HepG2 (cell line): Measurements from ENCODE around the gene GNAI2.

Source experiments
- ARID4A ChIP-seq: sonication (generic); formaldehyde crosslinking; IDR thresholded peaks from 2 replicates; pipeline ENCODE4 v1.5.0; 2020; ENCODE audit warnings: mild to moderate bottlenecking, missing genetic modification reagents, borderline replicate concordance
- CTCF ChIP-seq: sonication (generic); formaldehyde crosslinking; IDR thresholded peaks from 2 replicates; pipeline ENCODE4 v1.5.0; 2020; ENCODE audit warnings: mild to moderate bottlenecking, missing genetic modification reagents, moderate library complexity
- ELK4 ChIP-seq: sonication (generic); formaldehyde crosslinking; IDR thresholded peaks from 2 replicates; pipeline ENCODE4 v1.9.0; 2021; ENCODE audit warnings: missing genetic modification reagents, borderline replicate concordance
- EP300 ChIP-seq, 3 experiments: sonication (generic) in 1 of 3; formaldehyde crosslinking in 1 of 3; IDR thresholded peaks; 2 replicates each; pipeline versions ENCODE4 v1.5.1 to v1.6.1; 2011 to 2020; ENCODE audit warnings: low read depth in 2 of 3, low read length in 2 of 3, borderline replicate concordance in 1 of 3, improper control_type of control experiment in 1 of 3, mild to moderate bottlenecking in 1 of 3, missing genetic modification reagents in 1 of 3, moderate library complexity in 1 of 3
- ERF ChIP-seq: IDR thresholded peaks from 2 replicates; pipeline ENCODE4 v1.6.1; 2018; ENCODE audit warnings: missing biosample characterization, missing genetic modification reagents
- EZH2 ChIP-seq: conservative IDR thresholded peaks from 2 replicates; pipeline ENCODE4 v1.6.1; 2012; ENCODE audit warnings: mild to moderate bottlenecking, low read depth, low read length, moderate library complexity
- JUNB ChIP-seq: sonication (generic); formaldehyde crosslinking; IDR thresholded peaks from 2 replicates; pipeline ENCODE4 v1.8.0; 2022; ENCODE audit warnings: missing genetic modification reagents, mild to moderate bottlenecking, borderline replicate concordance
- ZBTB37 ChIP-seq: sonication (generic); formaldehyde crosslinking; IDR thresholded peaks from 2 replicates; pipeline ENCODE4 v1.4.0; 2020; ENCODE audit warnings: mild to moderate bottlenecking, missing genetic modification reagents
- ZBTB7B ChIP-seq: sonication (generic); formaldehyde crosslinking; IDR thresholded peaks from 2 replicates; pipeline ENCODE4 v1.4.0; 2020; ENCODE audit warnings: missing genetic modification reagents
- ZNF431 ChIP-seq: sonication (generic); formaldehyde crosslinking; IDR thresholded peaks from 2 replicates; pipeline ENCODE4 v1.9.0; 2022; ENCODE audit warnings: missing genetic modification reagents, low read depth, mild to moderate bottlenecking, borderline replicate concordance

- TF ChIP-seq EP300 (IDR thresholded peaks at IDR 0.05; ENCODE audit: low read depth in 2 of 2, low read length in 2 of 2): no peak
- no peak for TF ChIP-seq EP300 (CRISPR knock-in tag; IDR thresholded peaks at IDR 0.05; ENCODE audit: borderline replicate concordance)
- no peak for TF ChIP-seq ELK4 (CRISPR knock-in tag)
- TF ChIP-seq EZH2: no peak
- TF ChIP-seq CTCF: no peak
- TF ChIP-seq JUNB: no peak
- TF ChIP-seq ZNF431: no peak
- TF ChIP-seq ARID4A (CRISPR knock-in tag): no peak
- TF ChIP-seq ZBTB7B: no peak
- no peak for TF ChIP-seq ERF (CRISPR knock-in tag)
- TF ChIP-seq ZBTB37 (CRISPR knock-in tag): no peak
Measured at GRCh38 chr3:50255251-50255615, 19.2 kb downstream of the GNAI2 start.
